ENCODE results near the gene TESK2. TPM values are rescaled to one million over a fixed set of nuclear protein-coding genes. Genes with fewer than 3 reads are reported as not detected.
A peak's percentile ranks its signal among the peaks of the same experiment; 100 is the strongest.

TESK2 gene
- total RNA-seq, 2 donors from 2014 or later, result 2.8 to 3.5 TPM

- H3K27me3 ChIP-seq, result no peaks in the 10 kb centered on the region
- H3K27ac ChIP-seq, result no peak overlapping the region
- H3K36me3 ChIP-seq, result no peaks in the 10 kb centered on the region
- peaks cover 0 to 6% of the 10 kb centered on the region in 2 donors for H3K4me1 ChIP-seq
- no peak overlapping the region for H3K4me3 ChIP-seq
- DNase-seq (ENCODE audit: low spot score), result peak; percentile 46
- H3K9me3 ChIP-seq, result no peaks in the 10 kb centered on the region
- TF ChIP-seq CTCF (IDR thresholded peaks at IDR 0.05), result no peak
Measured at GRCh38 chr1:45299296-45299695, 191.7 kb downstream of the TESK2 start.

- H3K4me3 ChIP-seq, result no peak overlapping the region
- H3K27ac ChIP-seq, result no peak overlapping the region
- no peak for TF ChIP-seq CTCF (IDR thresholded peaks at IDR 0.05)
- H3K27me3 ChIP-seq, result no peaks in the 10 kb centered on the region
- peak; percentile 11 for DNase-seq (ENCODE audit: low spot score)
- no peaks in the 10 kb centered on the region for H3K9me3 ChIP-seq
- peaks cover 0 to under 1% of the 10 kb centered on the region in 2 donors for H3K4me1 ChIP-seq
- H3K36me3 ChIP-seq, result no peaks in the 10 kb centered on the region
Measured at GRCh38 chr1:45297666-45298356, 193.2 kb downstream of the TESK2 start.

Other genes with a start within 250 kb of the TESK2 start
- not detected for gene HPDL, start 164.3 kb downstream of the TESK2 start, total RNA-seq
- 1 to 10 TPM; 5.4 to 6.8 TPM for gene TOE1, start 151.0 kb downstream of the TESK2 start, total RNA-seq
- gene MUTYH, start 150.7 kb downstream of the TESK2 start, total RNA-seq, result 10 to 100 TPM in 1 of 2 donors, 1 to 10 TPM in 1; 4.2 to 11.1 TPM
- 1 to 10 TPM; 1.4 to 1.9 TPM for gene CCDC163, start 8.9 kb upstream of the TESK2 start, total RNA-seq
- gene MMACHC, start 9.1 kb upstream of the TESK2 start, total RNA-seq, result 10 to 100 TPM in 1 of 2 donors, 1 to 10 TPM in 1; 9.8 to 13.7 TPM
- 100 to 1,000 TPM; 371 to 655 TPM for gene PRDX1, start 30.7 kb upstream of the TESK2 start, total RNA-seq
- gene AKR1A1, start 59.7 kb upstream of the TESK2 start, total RNA-seq, result 10 to 100 TPM; 47.2 to 53.3 TPM
- gene NASP, start 92.9 kb upstream of the TESK2 start, total RNA-seq, result 10 to 100 TPM; 30.6 to 32.3 TPM
- gene CCDC17, start 132.9 kb upstream of the TESK2 start, total RNA-seq, result under 1 TPM; 0.39 to 0.52 TPM
- 100 to 1,000 TPM in 1 of 2 donors, 10 to 100 TPM in 1; 77.3 to 106 TPM for gene GPBP1L1, start 195.4 kb upstream of the TESK2 start, total RNA-seq
- gene TMEM69, start 197.0 kb upstream of the TESK2 start, total RNA-seq, result 10 to 100 TPM; 27.7 to 38.2 TPM

All from right atrium auricular region (tissue), 2 donors.